Activated T-cell treated with anti-CD3 and anti-CD28 coated beads for 4 hours (primary cell): ENCODE measurements around the gene WNT9A.

Experiments
- DNase-seq: peaks from one replicate; pipeline ENCODE4 v3.0.0-alpha.2; 2020

Gene WNT9A

GRCh38 chr1:227953022-227953412 lies 5.3 kb upstream of the WNT9A start:
- no peak for DNase-seq

DNA sequence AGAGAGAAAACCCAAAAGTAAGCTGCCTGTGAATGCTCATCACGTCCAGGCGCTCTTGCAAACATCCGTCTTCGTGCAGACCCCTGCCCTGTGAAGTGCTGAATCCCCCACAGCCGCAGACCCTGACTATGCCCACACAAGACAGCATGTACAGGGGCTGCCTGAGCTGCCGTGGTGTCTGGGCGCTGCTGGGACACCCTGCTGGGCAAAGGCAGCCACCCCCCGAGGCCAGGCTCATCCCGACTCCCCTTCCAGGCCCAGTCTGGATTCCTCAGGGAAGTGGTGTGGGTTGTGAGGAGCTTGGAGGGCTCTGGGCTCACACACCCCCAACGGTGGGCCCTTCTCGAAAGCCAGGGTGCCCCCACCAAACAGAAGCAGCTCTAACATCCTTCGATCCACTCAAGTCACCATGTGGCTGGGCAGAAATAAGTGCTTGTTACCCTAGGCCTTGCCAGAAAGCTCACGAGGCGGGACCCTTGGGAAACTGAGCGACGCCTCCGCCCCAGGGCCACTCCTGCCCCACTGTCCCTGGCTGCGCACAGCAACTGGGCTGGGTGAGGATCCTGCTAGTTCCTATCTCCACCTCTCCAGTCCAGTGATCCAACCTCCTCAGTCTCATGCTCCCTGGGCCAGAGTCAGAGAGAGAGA lies 4.8 kb upstream of the WNT9A start:
- DNase-seq = no peak

- no peak for DNase-seq
Measured at GRCh38 chr1:227951624-227952373, 4.1 kb upstream of the WNT9A start.

DNA sequence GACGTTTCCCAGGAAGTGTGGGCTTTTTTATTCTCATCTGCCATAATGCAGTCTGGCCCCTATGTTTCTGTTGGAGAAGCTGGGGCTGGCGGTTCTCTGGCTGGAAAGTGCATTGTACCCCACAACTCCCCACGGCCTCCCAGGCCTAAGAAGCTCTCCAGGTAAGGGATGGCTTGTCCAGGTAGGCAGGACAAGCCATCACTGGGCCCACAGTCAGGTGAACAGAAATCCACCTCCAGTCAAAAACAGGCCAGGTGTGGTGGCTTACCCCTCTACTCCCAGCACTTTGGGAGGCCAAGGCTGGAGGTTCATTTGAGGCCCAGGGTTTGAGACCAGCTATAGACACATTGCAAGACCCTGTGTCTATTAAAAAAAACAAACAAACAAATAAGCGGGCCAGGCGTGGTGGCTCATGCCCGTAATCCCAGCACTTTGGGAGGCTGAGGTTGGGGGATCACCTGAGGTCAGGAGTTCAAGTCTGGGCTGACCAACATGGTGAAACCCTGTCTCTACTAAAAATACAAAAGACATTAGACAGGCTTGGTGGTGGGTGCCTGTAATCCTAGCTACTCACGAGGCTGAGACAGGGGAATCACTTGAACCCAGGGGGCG lies 3.1 kb upstream of the WNT9A start:
- DNase-seq = no peak

DNA sequence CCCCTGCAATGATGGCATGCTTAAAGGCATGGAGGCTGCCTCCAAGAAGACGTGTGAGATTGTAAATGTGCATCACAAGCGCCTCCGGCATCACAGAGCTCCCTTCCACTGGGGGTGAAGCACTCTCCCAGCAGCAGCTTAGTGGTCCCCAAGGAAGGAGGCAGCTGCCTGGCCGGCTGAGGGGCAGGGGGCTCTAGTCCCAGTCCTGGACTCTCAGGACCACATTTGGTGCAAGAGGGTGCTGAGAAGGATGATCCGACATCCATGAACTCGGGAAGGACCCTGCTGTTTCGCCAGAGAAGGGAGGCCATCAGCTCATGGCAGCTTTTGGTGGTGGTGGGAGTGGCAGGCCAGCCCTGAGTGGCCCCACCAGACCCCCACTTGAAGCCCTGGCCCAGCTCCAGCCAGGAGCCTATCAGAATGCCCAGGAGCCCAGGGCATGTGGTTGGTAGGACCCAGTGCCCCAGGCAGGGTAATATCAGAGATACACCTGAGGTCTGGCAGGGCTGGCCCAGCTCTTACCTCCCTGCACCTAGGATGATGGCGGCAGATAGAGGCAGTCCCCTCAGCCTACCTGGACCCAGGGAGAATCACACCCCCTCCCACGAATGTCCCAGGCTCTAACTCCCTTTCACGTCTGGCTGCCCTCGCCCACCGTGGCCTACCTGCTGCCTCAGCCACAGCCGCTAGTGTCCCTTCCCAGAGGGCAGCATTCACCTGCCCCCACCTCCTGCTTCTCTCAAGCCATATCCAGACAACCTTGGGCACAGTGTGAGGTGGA lies 2.4 kb upstream of the WNT9A start:
- no peak for DNase-seq

DNA sequence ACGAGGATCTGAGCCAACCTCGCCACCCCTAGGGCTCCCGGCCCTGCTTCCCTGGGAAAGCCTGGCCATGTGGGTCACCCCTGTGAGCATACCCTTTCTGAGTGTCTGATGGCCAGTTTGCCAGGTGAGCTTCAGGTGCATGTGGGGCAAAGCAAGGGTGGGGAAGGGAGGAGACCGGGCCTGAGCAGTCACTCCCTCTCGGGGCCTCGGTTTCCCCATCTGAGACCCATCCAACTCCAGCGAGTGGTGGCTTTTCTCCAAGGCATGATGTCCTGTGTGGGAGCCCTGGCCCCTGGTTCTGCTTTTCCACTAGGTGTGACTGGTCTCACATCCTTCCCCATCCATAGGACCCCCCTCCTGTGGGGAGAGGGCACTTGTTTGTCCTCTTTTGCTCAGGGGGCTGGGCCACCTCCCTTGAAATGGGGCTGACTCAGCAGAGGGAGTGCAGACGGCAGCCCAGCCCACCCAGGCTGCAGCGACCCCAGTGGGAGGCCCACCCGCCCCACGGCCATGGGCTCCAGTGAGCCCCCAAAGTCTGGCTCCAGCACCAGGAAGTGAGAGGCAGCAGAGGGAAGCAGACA lies 1.7 kb upstream of the WNT9A start:
- DNase-seq = no peak

DNA sequence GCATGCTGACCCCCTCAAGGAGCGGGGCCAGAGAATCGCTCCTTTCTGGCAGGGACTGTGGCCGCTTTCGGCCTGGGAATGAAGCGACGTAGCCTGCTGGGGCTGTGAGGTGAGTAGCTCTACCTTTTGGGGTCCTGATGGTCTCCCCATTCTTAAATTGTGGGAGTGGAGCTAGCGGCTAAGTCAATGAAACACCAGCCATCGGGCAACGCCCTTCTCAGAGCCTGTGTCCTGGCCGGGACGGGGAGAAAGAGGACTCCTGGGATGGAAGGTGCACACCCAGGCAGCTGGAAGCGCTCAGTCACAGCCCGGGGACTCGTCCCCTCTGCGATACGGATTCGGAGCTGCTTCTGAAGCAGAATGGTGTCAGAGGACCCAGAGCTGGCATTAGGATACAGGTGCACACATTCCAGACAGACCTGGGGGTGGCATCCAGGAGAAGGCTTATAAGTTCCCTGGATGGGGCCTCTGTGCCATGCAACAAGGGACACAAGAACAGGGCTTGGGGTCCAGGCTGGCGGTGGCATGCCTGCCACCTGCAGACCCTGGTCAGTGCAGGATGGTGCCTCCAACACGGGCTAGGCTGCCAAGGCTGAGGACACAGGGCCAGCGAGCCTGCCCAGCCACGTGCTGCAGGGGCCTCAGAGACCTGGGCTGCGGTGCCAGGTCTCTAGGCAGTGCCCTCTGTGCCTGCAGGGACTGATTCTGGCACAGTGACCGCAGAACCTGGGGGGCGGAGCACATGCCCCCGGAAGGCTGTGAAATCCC lies 945 bp upstream of the WNT9A start:
- DNase-seq = no peak

- DNase-seq = no peak
Measured at GRCh38 chr1:227947386-227947675, 401 bp downstream of the WNT9A start.

DNA sequence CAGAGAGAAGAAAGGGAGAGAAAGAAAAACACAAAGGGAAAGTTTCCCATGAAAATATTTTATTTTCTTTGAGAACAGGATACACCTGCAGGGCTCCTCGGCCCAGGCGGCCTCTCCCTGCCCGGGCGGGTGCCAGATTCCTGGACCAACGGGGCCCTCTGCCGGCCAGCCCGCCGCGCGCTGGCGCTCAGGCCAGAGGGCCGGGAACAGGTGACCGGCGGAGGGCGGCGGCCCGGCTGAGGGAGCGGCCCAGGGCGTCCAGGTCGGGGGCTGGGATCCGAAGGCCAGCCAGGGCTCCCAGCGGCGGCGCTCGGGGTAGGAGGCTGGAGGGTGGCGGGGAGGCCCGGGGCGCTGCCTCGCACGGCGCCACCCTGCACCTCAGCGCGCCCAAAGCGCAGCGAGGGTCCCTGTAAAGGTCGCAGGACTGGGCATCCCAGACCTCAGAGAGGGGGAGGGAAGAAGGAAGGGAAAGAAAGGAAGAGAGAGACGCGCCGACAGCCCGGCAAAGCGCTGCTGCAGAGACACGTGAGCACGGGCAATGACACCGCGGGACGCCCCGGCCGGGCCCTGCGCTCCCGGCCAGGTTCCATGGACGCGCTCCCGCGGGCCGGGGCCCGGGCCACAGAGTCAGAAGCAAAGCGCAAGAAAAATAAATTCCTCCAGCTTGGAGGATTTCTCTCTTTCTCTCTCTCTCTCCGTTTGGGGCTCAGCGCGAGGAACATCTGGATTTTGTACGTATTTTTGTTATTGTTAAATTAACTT lies 927 bp downstream of the WNT9A start:
- DNase-seq = peak; percentile 34

DNA sequence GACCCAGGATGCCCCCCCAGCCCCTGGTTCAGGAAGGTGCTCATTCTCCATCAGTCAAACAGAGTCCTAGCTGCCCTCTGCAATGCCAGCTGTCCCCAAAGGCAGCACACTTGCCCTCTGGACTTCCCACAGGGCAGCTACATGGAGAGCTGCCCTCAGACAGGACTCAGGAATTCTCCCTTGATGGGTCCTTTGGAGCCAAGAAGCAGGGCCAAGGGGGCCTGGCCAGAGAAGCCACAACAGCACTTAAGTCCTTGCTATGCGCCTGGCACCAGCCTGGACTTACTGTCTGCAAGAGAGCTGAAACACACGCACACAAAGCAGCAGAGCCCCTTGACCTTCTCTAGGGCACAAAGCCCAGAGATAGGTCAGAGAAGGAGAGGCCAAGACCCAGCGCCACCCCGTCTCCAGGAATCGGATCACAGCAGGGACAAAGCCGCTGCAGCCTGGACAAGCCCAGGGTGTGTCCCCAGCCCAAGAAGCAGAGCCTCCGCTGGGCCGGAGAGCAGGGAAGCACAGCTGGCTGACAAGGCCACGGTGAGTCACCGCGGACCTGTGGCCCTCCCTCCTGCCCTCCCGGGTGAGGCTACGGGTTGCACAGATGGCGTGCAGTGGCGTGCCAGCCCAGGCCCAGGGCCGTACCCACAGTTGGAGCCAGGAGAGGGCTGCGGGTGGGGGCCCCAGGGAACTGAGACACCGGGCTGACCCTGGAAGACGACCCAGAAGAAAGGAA lies 1.7 kb downstream of the WNT9A start:
- no peak for DNase-seq

GRCh38 chr1:227944931-227945890 lies 2.5 kb downstream of the WNT9A start:
- no peak for DNase-seq

DNA sequence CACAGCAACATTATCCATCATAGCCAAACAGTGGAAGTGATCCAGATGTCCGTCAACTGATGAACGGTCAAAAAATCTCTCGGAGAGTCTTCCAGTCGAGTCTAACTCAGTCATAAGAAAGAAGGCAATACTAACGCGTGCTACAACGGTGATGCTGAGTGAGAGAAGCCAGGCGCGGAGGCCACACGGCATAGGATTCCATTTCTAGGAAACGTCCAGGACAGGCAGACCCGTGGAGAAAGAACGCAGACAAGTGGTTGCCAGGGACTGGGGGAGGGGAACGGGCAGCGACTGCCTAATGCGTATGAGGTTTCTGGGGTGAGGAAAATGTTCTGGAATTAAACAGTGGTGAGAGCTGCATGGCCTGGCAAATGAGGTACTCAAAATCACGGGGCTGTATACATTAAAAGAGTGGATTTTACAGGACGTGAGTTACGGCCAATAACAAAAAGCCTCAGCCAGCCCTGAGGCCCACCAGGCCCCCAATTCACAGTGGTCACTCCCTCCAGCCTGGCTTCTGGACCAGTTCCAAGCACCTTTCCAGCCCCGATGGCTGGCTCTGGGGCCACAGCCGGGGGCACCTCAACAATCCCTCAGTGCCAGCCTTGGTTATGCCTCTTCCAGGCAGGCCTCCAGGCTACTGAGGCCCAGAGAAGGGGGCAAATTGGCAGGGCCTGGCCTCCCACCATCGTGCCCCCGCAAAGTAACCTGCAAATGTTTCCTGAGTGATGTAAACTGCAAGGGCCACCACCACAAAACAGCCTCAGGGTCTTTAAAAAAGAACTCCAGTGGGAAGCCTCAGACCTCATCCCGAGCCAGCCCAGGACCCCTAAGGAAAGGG lies 3.4 kb downstream of the WNT9A start:
- DNase-seq = no peak

DNA sequence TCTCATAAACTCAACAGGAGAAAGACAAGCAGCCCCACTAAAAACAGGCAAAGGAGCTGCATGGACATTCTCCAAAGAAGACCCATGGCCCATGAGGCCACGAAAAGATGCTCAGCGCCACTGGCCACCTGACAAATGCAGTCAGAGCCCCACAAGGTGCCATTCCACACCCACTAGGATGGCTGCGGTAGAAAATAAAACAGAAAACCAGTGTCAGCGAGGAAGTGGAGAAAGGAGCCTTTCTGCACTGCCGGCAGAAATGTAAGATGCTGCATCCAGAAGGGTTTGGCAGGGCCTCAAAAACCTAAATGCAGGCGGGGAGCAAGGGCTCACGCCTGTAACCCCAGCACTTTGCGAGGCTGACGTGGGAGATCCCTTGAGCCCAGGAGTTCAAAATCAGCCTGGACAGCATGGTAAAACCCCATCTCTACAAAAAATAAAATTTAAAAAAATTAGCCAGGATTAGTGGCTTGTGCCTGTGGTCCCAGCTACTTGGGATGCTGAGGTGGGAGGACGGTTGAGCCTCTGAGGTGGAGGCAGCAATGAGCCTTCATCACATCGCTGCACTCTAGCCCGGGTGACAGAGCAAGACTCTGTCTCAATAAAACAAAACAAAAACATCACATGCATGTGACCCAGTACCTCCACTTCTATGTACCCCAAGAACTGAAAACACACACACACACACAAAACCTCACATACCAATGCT lies 4.2 kb downstream of the WNT9A start:
- no peak for DNase-seq

DNA sequence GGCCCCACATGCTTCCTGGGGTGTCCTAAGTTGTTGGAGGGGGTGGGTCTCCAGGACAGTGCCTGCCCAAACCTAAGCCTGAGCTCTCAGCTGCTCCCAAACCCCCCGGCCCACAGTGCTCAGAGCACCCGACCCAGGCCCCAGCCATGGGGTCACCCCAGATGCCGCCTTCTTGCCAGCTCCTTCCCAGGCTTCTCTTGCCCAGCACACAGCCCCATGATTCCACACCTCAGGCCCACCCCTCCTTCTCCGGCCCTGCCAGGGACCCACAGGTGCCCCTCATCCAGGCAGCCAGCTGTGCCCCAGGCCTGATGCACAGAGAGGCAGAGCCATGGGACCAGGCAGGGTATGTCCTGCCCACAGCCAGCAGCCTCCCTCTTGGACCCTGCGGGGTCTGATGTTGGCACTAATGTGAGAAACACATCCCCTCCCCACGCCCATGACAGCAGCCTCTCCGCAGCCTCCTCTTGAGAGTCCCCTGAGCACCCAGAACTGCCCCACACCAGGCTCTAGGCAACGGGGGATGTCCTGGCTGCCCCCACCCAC lies 4.9 kb downstream of the WNT9A start:
- no peak for DNase-seq

GRCh38 chr1:227942021-227942715 lies 5.6 kb downstream of the WNT9A start:
- DNase-seq = no peak

- DNase-seq = no peak
Measured at GRCh38 chr1:227941509-227942020, 6.2 kb downstream of the WNT9A start.

DNA sequence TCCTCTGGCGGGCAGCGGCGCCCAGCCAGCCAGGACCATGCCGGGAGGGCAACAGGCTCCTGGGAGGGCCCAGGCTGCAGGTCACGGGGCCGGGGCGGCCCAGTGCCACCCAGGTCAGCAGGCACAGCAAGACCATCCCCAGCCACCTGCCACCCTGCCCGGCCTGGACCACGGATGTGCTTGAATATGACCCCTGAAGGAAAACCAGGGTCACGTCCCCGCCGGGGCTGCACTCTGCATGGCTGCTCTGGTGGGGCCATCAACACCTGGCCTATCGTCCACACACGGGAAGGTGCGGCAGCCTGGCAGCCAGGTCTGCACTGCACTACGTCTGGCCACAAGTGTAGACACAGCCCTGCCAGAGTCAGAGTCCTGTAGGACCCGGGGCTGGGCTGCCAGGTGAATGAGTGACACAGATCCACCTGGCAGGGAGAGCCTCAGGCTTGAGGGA lies 6.9 kb downstream of the WNT9A start:
- no peak for DNase-seq
